Umbilical cord (tissue), 2 donors: ENCODE data around the gene SV2C. TPM values are rescaled to one million over a fixed set of nuclear protein-coding genes. Genes with fewer than 3 reads are reported as not detected.
"Not testable (repeated sequence)": the region's sequence is repeated elsewhere in the genome, so short reads cannot be mapped to it uniquely, and the experiment has no call there.

Experiments used
- DNase-seq: peaks from one replicate; pipeline ENCODE4 v3.0.0-alpha.2; 2015; ENCODE audit warnings: low spot score
- total RNA-seq: library from RNA; depleted of rRNA; stranded (reverse); fragments of >200 nt; gene quantifications from one replicate; pipeline ENCODE4 v1.2.3, GENCODE V29; 2014; ENCODE audit warnings: low replicate concordance; ENCODE audit not compliant: insufficient read depth

Gene SV2C, protein sequence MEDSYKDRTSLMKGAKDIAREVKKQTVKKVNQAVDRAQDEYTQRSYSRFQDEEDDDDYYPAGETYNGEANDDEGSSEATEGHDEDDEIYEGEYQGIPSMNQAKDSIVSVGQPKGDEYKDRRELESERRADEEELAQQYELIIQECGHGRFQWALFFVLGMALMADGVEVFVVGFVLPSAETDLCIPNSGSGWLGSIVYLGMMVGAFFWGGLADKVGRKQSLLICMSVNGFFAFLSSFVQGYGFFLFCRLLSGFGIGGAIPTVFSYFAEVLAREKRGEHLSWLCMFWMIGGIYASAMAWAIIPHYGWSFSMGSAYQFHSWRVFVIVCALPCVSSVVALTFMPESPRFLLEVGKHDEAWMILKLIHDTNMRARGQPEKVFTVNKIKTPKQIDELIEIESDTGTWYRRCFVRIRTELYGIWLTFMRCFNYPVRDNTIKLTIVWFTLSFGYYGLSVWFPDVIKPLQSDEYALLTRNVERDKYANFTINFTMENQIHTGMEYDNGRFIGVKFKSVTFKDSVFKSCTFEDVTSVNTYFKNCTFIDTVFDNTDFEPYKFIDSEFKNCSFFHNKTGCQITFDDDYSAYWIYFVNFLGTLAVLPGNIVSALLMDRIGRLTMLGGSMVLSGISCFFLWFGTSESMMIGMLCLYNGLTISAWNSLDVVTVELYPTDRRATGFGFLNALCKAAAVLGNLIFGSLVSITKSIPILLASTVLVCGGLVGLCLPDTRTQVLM
- total RNA-seq, result 1.2 TPM

- DNase-seq, result no peak
Measured at GRCh38 chr5:76082772-76083554, at the start of gene SV2C. Gene SV2C (plus strand): TSS chr5:76083383. CDS start chr5:76131751, 48,368 bp downstream.

DNA sequence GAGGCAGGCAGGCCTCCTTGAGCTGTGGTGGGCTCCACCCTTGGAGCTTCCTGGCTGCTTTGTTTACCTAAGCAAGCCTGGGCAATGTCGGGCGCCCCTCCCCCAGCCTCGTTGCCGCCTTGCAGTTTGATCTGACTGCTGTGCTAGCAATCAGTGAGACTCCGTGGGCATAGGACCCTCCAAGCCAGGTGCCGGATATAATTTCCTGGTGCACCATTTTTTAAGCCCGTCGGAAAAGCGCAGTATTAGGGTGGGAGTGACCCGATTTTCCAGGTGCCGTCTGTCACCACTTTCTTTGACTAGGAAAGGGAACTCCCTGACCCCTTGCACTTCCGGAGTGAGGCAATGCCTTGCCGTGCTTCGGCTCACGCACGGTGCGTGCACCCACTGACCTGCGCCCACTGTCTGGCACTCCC, 45.4 kb upstream of the SV2C start:
- not testable (repeated sequence) for DNase-seq

- no peak for DNase-seq
Measured at GRCh38 chr5:76038212-76038611, 45.0 kb upstream of the SV2C start.

GRCh38 chr5:76040806-76041205, 42.4 kb upstream of the SV2C start:
- no peak for DNase-seq

GRCh38 chr5:76041863-76042262, 41.3 kb upstream of the SV2C start:
- DNase-seq, result no peak

- no peak for DNase-seq
Measured at GRCh38 chr5:76046741-76047140, 36.4 kb upstream of the SV2C start.

GRCh38 chr5:76050134-76050533, 33.0 kb upstream of the SV2C start:
- DNase-seq, result peak; percentile 8

DNA sequence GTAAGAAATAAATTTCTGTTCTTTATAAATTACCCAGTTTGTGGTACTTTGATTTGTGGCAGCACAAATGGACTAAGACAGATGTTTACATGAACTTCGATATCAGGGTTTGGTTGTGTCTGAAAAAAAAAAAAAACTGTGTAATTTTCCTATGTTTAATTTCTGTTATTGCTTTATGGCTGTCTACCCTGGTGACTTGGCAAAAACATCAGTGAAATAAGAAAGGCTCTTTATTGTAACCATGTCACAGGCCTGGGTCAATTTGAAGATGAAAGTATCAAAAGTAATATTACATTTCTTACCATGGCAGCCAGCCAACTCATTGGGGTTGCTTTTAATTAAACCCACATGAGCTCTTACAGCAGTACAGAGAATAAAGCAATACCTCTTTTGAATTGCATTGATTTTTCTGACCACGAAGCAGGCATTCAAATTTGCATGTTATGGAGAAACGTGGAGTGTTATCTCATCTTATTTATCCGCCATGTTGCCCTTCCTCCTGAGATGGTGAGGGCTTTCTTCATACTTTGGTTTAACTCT, 20.6 kb upstream of the SV2C start:
- DNase-seq, result no peak

GRCh38 chr5:76065258-76065657, 17.9 kb upstream of the SV2C start:
- no peak for DNase-seq

- DNase-seq, result no peak
Measured at GRCh38 chr5:76069061-76069735, 14.0 kb upstream of the SV2C start.

GRCh38 chr5:76074487-76075065, 8.6 kb upstream of the SV2C start:
- no peak for DNase-seq

DNA sequence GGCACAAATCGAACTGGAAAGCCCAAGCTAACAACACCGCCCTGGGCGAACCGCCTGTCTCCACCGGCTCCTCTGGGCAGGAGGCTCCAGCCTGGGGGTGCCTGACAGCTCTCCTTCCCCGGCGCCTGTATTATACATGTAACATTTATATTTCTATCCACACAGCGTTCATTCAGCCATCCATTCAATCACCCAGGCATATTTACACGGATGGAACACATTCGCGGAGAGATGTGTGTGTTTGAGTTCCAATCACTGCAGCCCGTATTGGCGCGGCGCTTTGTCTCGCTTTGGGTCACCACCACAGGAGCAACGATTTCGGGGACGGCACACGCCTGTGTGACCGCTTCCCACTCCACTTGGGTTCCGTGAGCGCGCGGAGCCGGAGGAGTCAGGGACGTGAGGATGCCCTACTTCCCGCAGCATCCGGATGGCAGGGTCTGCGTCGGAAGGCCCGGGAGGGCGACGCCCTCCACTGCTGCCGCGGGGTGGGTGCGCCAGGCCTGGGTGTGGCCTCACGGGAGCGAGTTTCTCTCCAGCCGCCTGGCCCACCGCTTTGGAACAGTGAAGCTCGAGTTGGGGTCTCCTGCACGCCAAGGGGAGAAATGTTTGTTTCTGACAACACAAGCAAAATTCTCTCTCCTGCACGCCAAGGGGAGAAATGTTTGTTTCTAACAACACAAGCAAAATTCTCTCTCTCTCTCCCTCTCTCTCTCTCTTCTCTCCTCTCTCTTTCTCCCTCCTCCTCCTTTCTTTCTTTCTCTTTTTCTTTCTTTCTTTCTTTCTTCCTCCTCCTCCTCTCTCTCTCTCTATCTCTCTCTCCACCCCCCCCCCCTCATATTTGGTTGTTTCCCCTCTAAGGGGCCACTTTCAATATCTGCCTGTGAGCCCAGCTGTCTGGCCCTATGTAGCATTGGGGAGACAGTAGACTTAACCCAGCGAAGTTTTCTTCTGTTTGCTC, 1.1 kb upstream of the SV2C start:
- DNase-seq, result no peak

GRCh38 chr5:76083555-76084495, 642 bp downstream of the SV2C start:
- DNase-seq, result no peak

DNA sequence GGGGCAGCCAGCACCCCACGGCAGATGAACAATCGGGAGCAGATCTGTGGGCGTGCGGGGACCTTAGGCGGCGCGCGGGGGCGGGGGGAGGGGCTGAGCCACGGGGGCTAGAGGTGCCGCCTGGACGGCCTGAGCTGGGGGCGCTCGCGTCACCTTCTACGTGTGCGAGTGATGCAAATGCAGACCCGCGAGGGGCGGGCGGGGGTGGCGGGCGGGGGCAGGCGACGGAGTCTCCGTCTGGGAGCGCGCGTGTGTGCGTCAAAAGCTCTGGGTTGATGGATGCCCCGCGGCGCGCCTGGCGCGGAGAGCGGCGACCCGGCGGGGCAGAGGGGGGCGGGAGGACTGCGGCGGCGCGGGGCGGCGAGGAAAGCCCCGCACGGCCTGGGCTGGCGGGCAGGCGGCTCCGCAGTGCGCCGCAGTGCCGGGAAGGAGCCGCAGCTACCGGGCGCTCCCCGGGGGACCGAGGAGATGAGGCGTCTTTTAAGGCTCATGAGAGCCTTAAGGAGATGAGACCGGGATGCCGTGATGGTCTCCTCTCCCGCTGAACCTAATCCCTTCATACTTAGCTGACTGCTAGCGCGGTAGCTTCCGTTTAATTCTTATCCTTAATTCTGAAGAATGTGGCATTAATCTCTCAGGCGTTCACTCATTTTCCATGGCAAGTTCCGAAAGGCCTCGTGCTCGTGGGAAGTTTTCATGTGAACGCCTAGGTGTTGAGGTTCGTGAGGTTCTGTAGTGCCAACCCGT, 1.5 kb downstream of the SV2C start:
- no peak for DNase-seq

GRCh38 chr5:76085243-76085579, 2.0 kb downstream of the SV2C start:
- DNase-seq, result no peak

DNA sequence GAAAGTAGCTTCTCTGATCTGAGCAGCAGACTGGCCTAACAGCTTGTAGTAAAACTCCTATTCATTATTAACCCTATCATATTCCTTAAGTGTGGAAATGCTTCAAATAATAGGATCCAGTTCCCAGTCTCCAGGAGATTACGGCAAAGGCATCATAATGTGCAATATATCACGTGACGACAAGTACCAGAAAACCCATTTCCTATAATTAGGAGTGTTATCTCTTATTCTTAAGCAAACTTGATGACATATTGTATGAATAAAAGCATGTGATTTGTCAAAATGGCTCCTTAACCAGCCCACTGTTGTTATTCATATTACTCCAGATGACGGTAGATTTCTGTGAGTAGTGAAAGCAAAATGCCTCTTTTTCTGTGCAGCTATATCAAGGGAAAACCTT, 2.9 kb downstream of the SV2C start:
- DNase-seq, result no peak

DNA sequence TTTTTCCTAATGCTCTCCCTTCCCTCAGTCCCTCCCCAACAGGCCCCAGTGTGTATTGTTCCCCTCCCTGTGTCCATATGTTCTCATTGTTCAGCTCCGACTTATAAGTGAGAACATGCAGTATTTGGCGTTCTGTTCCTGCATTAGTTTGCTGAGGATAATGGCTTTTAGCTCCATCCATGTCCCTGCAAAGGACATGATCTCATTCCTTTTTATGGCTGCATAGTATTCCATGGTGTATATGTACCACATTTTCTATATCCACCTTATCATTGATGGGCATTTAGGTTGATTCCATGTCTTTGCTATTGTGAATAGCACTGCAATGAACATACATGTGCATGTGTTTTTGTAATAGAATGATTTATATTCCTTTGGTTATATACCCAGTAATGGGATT, 6.0 kb downstream of the SV2C start:
- DNase-seq, result not testable (repeated sequence)

GRCh38 chr5:76091351-76091750, 8.2 kb downstream of the SV2C start:
- DNase-seq, result no peak
